ENCODE measurements around the gene CCDC194.

DNA sequence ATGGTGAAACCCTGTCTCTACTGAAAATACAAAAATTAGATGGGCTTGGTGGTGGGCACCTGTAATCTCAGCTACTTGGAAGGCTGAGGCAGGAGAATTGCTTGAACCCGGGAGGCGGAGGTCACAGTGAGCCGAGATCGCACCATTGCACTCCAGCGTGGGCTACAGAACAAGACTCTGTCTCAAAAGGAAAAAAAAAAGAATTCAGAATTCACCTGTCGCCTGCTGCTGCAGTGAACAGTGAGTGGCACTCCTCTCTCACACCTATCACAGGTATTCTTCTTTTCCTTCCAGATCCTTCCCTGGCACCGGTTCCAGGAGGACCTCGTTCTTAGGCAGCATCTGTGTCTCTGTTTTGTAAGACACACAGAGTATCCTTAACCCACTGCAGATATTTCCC, 20.1 kb upstream of the CCDC194 start:
- no peak for TF ChIP-seq POLR2A (IDR thresholded peaks at IDR 0.05)
- TF ChIP-seq, protein P1, sequence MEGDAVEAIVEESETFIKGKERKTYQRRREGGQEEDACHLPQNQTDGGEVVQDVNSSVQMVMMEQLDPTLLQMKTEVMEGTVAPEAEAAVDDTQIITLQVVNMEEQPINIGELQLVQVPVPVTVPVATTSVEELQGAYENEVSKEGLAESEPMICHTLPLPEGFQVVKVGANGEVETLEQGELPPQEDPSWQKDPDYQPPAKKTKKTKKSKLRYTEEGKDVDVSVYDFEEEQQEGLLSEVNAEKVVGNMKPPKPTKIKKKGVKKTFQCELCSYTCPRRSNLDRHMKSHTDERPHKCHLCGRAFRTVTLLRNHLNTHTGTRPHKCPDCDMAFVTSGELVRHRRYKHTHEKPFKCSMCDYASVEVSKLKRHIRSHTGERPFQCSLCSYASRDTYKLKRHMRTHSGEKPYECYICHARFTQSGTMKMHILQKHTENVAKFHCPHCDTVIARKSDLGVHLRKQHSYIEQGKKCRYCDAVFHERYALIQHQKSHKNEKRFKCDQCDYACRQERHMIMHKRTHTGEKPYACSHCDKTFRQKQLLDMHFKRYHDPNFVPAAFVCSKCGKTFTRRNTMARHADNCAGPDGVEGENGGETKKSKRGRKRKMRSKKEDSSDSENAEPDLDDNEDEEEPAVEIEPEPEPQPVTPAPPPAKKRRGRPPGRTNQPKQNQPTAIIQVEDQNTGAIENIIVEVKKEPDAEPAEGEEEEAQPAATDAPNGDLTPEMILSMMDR (IDR thresholded peaks at IDR 0.05), result no peak
- no peak for TF ChIP-seq EP300 (IDR thresholded peaks at IDR 0.05)
- TF ChIP-seq POLR2AphosphoS5 (IDR thresholded peaks at IDR 0.05), result no peak

Measured in suprapubic skin (tissue), 4 donors.